SKM-1 (cell line): Measurements from ENCODE around the gene GMCL2.

Experiments used
- DNase-seq: peaks from one replicate; lab custom pipeline; 2025; ENCODE audit not compliant: unreplicated experiment; lab: John Stamatoyannopoulos, UW

Gene GMCL2

DNA sequence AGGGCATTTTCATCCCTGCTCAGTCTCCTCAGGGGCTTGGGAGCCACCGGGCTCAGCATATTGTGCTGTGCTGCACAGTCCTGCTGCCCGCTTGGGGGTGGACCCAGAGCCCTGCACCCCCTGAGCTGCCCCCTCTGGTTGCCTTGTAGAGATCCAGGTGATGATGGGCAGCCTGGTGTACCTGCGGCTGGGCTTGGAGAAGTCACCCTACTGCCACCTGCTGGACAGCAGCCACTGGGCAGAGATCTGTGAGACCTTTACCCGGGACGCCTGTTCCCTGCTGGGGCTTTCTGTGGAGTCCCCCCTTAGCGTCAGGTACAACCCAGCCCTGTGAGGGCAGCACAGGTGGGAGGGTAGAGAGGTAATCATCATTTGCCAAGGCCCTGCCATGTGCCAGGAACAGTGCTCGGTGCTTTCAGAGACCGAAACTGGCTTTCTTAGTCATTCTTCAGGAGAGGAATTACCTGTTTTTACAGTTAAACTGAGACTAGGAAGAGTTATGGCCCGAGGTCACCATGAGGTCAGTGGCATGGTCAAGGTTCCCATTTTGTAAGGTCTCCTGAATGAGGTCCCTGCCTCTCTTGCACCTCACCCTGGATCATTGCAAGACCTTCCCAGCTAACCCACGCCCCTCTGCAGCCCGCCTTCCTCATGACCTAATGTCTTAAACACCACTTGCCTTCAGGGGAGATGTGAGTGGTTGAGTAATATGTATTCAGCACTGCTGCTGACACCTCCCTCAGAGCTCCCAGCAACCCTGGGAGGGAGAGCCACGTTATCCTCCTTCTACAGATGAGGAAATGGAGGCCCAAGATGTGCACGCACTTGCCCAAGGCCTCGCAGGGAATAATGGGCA, 41.0 kb downstream of the GMCL2 start:
- DNase-seq: peak; percentile 21

- no peak for DNase-seq
These were observed 43.3 kb downstream of the GMCL2 start for GRCh38 chr5:178143901-178144300.

DNA sequence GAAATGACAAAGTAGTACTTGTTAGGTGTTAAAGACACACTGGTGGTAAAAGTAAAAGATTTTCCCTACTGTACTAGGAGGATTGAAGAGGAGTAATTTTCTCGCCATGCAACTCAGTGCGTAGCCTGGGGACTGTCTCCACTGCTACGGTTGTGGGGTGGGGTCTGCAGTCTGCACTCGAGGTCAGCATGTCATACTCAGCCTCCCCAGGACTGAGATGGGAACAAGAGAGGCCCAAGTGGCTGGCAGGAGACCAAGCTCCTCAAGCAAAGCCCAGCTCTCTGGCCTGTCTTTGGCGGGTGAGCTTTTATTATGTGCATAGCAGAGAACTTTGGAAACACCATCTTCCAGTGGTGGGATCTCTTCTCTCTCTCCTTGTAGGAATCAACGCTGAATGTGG, 43.9 kb downstream of the GMCL2 start:
- DNase-seq: no peak

DNA sequence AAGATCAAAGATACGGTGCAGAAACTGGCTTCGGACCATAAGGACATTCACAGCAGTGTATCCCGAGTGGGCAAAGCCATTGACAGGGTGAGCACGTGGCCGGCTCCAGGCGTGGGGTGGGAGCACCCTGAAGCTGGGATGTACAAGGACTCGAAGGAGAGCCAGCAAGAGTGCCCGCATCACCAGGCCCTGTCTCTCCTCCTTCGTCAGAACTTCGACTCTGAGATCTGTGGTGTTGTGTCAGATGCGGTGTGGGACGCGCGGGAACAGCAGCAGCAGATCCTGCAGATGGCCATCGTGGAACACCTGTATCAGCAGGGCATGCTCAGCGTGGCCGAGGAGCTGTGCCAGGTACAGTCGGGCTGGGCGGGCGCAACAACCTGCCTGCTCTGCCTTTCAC, 44.5 kb downstream of the GMCL2 start:
- no peak for DNase-seq

- DNase-seq: no peak
These were observed 45.6 kb downstream of the GMCL2 start for GRCh38 chr5:178141550-178141949.

- no peak for DNase-seq
These were observed 49.2 kb downstream of the GMCL2 start for GRCh38 chr5:178137991-178138390.

- no peak for DNase-seq
These were observed 50.2 kb downstream of the GMCL2 start for GRCh38 chr5:178136990-178137389.
